C1 segment of cervical spinal cord (tissue), 14 donors: ENCODE data around the gene ITGA2.
A peak's percentile ranks its signal among the peaks of the same experiment; 100 is the strongest.
"Not testable (repeated sequence)": the region's sequence is repeated elsewhere in the genome, so short reads cannot be mapped to it uniquely, and the experiment has no call there.

Experiments
- DNase-seq, 14 donors: peaks; one replicate each; lab custom pipeline; 2025; lab: John Stamatoyannopoulos, UW

Gene ITGA2

GRCh38 chr5:52989025-52989780, at the start of gene ITGA2:
Gene ITGA2, plus strand, starts transcription at chr5:52989352. Its CDS starts 117 bp downstream, at chr5:52989469.
- peak in 6 of 14 donors; percentile 60 to 77 (median 66) for DNase-seq

- DNase-seq = no peak
These were observed 45.9 kb upstream of the ITGA2 start for GRCh38 chr5:52943285-52943684.

- no peak for DNase-seq
These were observed 45.3 kb upstream of the ITGA2 start for GRCh38 chr5:52943808-52944207.

GRCh38 chr5:52945040-52945439, 44.1 kb upstream of the ITGA2 start:
- DNase-seq = no peak

- no peak for DNase-seq
These were observed 41.9 kb upstream of the ITGA2 start for GRCh38 chr5:52947208-52947607.

GRCh38 chr5:52947851-52948250, 41.3 kb upstream of the ITGA2 start:
- DNase-seq = no peak

- DNase-seq = peak in 10 of 14 donors; percentile 4 to 35 (median 24)
These were observed 40.6 kb upstream of the ITGA2 start for GRCh38 chr5:52948418-52949076.

GRCh38 chr5:52950686-52951085, 38.5 kb upstream of the ITGA2 start:
- DNase-seq = no peak

- no peak for DNase-seq
These were observed 36.7 kb upstream of the ITGA2 start for GRCh38 chr5:52952483-52952882.

GRCh38 chr5:52956014-52956413, 33.1 kb upstream of the ITGA2 start:
- DNase-seq = no peak

GRCh38 chr5:52956915-52957747, 32.0 kb upstream of the ITGA2 start:
- no peak for DNase-seq

GRCh38 chr5:52961274-52961681, 27.9 kb upstream of the ITGA2 start:
- no peak for DNase-seq

- no peak for DNase-seq
These were observed 25.5 kb upstream of the ITGA2 start for GRCh38 chr5:52963636-52964035.

- no peak for DNase-seq
These were observed 25.0 kb upstream of the ITGA2 start for GRCh38 chr5:52964138-52964537.

- not testable (repeated sequence) for DNase-seq
These were observed 13.0 kb upstream of the ITGA2 start for GRCh38 chr5:52976157-52976556.

- DNase-seq = no peak
These were observed 11.8 kb upstream of the ITGA2 start for GRCh38 chr5:52977264-52977897.

- DNase-seq = no peak
These were observed 7.6 kb upstream of the ITGA2 start for GRCh38 chr5:52981507-52981906.

GRCh38 chr5:52983731-52984636, 5.2 kb upstream of the ITGA2 start:
- DNase-seq = no peak

GRCh38 chr5:52985306-52985705, 3.8 kb upstream of the ITGA2 start:
- no peak for DNase-seq

GRCh38 chr5:52987711-52988331, 1.3 kb upstream of the ITGA2 start:
- DNase-seq = no peak
